Bronchial smooth muscle cell (primary cell): ENCODE data around the gene NEK1. TPM values are rescaled to one million over a fixed set of nuclear protein-coding genes. Genes with fewer than 3 reads are reported as not detected.

Source experiments
- total RNA-seq: library from RNA; depleted of rRNA; stranded (reverse); fragments of >200 nt; gene quantifications from 2 replicates; pipeline ENCODE4 v1.2.1, GENCODE V29; 2014

The NEK1 gene
- 9.4 and 11.3 TPM in 2 replicates for total RNA-seq

GRCh38 chr4:169611991-169612870, at the start of gene NEK1:
TSS of gene NEK1 (minus strand) at chr4:169612583. CDS start at chr4:169602630, 9,953 bp downstream.

GRCh38 chr4:169619958-169620879, 7.8 kb upstream of the NEK1 start, which contains the start of gene CLCN3:
TSS of gene CLCN3 (plus strand) at chr4:169620578. CDS start at chr4:169635929, 15,351 bp downstream.

Other genes starting within 250 kb of the NEK1 start
- gene CLCN3, start 8.0 kb upstream of the NEK1 start, total RNA-seq, result 37.5 and 53.8 TPM in 2 replicates
- 11.0 and 19.1 TPM in 2 replicates for gene HPF1, start 145.4 kb upstream of the NEK1 start, total RNA-seq